HG02981 (cell line): ENCODE data around the gene LCN9.

ENCODE experiments used
- ATAC-seq: cut with Tn5 transposase; IDR thresholded peaks from one replicate; pipeline ENCODE4 v1.9.1; 2021; ENCODE audit warnings: mild to moderate bottlenecking, moderate library complexity; ENCODE audit not compliant: unreplicated experiment

Gene LCN9

DNA sequence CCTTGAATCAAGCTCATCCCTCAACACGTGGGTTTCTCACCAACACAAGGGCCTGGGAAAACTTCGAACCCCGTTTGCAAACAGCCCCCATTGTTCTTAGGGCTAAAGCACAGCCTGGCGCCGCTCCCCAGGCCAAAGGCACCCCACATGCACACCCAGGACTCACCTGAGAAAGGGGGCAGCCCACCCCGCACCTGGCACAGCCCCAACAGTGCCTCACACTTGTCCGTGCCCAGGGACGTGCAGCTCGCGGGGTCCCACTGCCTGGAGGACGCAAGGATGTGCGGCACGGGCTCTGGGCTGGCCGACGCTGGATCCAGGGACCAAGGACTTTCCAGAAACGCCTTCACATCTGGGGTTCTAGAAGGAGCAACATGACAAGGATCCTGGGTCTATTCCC is 33.3 kb downstream of the LCN9 start:
- ATAC-seq = no peak

DNA sequence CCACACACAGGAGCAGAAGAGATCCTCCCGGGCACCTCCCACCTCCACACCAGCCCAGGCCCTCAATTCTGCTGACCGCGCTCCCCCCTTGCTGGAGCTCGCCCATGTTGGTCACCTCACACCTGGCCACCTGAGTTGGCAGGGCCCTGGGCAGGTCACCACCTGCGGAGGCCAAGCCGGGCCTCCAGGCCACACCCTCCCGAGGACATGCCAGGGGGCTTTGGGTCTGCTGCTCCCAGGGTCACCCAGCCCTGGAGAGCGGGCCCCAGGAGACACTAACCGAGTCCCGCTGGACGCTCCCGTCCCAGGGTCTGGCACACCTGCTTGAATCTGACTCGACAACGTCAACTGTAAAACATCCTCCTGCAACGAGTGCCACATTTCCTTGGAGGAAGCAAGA is 34.1 kb downstream of the LCN9 start:
- no peak for ATAC-seq

DNA sequence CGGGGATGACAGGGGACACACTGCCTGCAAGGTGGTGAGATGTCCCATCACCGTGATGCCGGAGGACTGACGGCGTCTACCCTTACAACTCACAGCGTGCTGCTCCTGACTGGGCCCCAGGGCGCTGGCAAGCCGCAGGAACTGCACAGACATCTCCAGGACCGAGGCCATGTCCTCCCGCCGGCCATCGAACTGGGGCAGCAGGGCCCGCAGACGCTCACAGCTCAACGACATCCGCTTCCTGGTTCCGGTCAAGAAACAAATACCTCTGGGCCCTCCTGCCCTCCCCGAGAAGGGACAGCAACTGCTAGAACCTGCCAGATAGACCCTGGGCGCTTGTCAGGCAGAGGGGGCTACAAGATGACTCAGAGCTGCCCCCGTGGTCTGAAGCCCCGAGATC is 35.1 kb downstream of the LCN9 start:
- ATAC-seq = no peak

DNA sequence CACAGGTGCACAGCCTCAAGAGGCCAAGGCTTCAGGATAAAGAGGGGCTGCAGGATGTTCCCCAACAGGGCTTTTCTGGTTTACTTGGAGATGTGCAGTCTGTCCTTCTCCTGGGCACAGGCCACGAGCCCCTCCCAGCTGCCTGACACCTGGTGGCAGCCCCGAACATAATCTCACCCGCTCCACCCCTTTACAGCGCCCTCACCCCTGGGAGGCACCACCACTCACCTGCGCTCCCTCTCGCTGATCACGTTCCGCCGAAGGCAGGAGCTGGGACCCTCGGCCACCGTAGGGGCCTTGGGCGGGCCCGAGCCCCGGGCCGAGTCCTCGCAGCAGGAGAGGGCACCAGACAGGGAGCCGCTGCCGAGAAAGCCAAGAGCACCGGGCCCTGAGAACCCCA is 35.7 kb downstream of the LCN9 start:
- ATAC-seq = no peak

DNA sequence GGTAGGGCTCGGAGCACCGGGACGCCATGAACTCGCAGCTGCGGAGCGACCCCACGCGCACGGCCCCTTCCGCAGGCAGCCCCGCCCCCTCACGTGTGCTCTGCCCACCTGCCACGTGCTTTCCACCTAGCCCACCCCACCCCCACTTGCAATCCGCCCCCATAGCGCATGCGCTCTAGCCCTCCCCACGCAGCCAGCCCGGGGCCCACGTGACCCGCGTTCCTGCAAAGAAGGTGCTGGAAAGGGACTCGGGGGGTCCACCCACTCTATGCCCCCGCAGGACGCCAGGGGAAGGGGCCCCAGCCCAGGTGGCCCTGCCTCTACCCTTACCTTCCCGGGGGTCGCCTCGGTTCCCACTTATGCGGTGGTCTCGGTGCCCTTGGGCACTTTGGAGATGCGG is 36.3 kb downstream of the LCN9 start, which contains the start of gene SOHLH1:
TSS of gene SOHLH1 (minus strand) at position 42 of the 400 bp plus-strand sequence. CDS start at position 28, 14 bp downstream.
- no peak for ATAC-seq

DNA sequence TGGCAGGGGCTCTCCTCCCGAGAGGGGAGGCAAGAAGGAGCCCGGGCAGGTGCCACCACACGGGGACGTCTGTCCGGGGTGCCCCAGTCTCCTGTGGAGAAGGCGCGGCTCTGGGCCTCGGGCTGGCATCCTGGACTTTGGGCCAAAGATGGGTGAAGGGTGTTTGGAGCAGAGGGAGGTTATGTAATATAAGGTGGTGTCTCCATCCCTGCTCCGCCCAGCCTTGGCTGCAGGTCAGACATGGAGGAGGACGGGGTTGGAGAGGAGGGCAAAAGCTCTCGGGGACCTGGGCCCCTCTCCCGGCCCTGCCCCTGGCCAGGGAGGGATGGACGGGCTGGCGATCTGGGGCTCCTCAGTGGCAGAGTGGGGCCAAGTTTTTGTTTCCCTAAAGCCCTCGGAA is 37.4 kb downstream of the LCN9 start:
- no peak for ATAC-seq

DNA sequence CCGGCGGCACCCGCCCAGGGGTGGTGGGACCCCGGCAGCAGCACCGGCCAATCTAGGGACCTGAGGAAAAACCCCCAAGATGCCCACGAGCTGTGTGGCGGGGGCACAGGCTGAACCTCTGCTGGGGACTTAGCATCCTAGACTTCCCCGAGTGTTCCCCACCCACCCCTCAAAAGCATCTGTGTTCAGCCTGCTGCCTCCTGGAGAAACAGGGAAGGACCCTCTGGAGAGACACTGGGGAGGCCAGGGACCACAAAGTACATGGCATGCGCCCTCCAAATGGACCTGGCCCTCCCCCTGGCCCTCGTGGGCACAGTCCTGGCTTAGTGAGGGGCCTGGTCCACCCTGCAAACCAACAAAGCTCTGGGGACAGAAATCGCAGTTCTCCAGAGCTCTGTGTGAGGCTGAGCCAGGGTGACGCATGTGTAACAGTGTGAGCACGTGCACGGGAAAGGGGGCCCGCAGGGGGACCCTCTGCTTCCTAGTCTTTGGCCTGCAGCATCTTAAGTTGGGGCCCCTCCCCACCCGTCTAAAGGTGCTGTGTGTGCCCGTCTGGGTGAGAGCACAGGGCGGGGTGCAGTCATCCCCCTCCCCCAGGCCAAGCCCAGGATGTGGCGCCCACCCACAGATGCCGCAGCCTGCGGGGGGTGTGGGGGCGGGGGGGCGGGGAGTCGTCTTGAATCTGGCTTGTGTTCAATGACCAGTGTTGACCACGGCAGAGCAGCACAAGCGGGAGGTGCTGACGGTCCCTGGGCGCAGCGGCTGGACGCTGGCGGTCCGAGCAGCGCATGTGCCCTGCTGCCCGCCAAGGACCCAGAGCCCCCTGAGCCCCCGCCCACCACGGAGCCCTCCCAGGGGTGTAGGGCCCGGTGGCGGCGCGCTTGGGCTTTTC is 38.2 kb downstream of the LCN9 start:
- no peak for ATAC-seq

DNA sequence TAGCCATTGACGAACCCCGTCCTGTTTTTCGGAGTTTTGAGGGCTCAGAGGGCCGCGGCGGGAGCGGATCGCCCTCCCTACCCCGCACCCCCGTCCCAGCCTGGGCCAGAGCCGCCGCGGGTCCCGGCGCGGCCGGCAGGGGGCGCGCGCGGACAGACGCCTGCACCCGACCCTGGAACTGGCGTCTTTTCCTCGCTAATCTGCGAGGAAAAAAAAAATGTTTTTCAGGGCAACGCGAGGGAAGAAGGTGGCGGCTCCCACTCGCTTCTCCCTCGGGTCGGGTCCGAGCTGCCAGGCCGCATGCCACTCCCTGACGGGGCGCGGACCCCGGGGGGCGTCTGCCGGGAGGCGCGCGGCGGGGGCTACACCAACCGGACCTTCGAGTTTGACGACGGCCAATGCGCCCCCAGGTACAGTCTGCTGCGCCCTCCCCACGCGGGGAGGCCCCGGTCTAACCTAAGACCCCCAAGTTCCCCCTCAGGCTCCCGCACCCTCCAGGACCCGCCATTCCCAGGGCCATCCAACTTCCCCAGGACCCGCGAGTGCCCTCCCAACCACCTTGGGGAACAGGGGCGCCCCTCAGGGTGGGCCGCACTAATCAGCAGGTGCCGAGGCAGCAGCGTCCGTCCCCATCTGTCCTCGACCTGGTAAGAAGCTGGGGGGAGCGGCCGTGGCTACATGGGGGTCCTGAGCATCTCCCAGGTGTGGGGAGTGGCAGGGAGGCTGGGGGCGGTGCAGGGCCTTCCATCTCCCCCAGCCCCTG is 39.0 kb downstream of the LCN9 start, which contains the start of gene KCNT1:
TSS of gene KCNT1 (plus strand) at position 227 of the 763 bp plus-strand sequence. CDS start at position 301, 74 bp downstream.
- ATAC-seq = no peak

DNA sequence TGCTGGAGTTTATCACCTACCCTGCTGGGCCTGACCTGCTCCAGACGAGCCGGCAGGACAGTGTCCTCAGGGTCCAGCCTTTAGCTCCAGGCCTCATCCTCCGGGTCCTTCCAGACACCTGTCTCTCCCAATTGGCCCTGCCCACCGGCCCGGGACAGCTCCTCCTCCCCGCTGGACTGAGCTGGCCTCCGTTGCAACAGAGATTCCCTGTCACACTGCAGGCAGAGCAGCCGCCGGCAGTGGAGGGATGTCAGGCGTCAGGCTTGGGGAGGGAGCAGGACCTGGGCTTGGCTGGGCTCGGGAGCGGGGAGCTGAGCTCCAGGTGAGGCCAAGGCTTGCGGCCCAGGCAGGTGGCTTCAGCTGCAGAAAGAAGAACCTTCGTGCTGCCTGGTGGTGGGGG is 40.6 kb downstream of the LCN9 start:
- no peak for ATAC-seq

DNA sequence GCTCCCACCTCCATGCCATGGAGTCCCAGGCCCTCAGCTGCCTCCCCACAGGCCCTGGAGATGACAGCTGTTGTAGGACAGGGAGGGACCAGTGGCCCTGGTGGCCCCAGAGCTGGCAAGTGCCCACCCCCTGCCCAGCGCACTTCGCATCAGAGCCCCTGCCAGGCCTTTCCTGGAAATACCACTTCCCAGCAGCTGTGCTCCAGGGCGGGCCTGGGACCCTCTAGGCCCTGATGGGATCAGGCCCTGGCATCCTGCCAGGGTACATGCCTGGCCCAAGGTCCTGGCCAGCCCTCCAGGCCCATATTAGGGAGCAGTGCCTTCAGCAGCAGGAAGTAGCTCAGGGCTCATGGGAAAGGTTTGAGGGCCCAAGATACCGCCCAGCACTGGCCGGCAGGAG is 41.4 kb downstream of the LCN9 start:
- no peak for ATAC-seq

DNA sequence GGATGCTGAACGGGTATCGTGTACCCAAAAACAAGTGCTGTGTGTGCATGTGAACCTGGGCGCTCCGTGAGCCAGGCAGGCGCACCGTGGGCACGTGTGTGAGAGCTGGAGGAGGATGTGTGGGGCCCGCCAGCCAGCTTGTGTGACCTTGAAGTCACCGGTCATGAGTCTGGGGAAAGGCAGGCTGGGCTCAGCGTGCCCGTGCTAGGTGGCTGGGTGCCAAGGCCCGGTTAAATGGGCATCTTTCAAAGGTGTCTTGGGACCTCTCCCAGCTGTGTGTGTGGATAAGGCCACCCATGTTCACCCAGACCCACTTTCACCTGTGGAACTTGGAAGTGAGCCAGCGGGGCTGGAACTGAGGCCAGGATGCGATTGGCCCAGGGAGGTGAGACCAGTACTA is 42.3 kb downstream of the LCN9 start:
- ATAC-seq = no peak

DNA sequence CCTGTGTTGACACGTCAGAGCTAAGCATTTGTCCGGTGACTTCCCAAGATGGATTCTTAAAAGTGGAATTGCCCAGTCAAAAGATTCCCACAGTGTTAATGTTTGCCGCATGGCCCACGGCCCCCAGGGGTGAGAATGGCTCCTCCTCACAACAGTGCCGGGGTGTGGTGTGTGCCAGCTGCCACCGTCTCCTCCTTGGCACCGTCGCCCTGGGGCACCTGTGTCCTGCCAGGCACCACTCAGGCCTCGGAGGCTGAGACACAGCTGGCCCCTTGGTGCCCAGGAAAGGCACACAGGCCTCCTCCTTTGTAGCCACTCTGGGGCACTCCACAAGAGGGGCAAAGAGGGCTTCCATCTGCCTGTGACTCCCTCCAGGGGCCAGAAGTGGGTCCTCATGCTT is 43.2 kb downstream of the LCN9 start:
- no peak for ATAC-seq

DNA sequence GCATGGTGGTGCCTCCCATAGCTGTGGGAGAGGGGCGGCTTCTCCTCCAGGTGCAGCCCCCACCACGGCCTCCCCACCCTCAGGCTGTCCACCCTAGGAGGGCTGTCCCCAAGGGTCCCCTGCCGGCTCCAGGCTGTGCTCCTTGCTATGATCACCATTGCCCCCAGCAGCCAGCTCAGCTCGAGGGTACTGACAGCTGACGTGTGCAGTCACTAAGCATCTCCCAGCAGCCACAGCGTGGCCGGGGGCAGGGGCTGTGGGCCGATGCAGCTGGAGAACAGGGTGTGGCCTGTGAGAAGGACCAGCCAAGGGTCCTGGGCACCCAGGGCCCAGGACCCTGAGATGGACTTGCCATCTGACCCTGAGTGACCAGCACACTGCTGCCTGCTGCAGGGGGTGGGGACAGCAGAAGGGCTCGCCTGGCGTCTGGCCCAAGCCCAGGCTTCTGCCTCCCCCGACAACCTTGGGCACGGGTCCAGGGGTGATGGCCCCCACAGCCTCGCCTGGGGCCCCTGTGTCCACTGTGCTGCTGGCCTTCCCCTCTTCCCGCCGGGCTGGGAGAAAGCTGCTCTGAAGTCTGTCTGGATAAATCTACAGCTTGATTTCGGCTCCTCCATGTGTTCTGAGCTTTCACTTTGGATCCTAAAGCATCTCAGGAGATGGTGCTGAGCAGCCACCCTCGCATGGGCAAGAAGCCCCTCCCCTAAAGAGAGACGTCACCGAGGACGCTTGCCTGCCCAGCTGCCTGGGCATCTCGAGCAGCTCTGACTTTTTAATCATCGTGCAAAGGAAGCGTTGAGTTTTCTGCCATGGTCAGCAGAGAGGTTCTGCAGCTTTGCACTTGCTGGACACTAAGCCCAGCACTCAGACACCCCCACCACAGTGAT is 44.4 kb downstream of the LCN9 start:
- ATAC-seq = no peak

DNA sequence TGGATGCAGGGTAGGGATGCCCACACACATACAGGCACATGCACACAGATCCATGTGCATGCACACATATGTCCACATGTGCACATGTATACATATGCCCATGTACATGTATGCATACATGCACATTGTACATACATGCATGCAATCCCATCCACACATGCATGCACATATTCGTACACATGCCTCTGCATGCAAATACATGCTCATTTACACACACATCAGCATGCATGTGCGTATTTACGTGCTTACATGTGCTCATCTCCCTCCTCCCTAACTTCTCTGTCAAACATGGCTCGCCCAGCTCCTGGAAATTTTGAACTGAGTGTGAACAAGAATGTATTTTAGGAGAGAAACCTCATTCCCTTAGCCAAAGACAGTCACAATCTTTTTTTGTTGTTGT is 45.1 kb downstream of the LCN9 start:
- no peak for ATAC-seq

DNA sequence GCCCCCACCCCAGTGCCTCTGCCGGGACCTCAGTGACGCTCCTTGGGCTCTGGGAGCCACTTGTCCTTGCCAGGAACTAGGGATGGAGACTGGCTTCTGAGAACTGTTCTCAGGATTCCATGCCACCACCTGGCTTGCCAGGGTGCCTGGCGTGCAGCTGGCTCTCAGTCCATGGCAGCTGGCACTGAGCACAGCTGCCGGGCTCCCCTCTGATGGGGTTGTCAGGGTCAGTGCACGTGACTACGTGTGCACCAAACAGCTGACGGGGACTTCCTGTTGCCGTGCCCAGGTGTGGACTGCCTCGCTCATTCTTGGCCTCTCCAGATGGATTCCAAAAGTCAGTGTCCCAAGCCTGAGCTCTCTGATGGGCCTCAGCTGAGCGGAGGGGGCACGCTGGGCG is 48.3 kb downstream of the LCN9 start:
- ATAC-seq = no peak

DNA sequence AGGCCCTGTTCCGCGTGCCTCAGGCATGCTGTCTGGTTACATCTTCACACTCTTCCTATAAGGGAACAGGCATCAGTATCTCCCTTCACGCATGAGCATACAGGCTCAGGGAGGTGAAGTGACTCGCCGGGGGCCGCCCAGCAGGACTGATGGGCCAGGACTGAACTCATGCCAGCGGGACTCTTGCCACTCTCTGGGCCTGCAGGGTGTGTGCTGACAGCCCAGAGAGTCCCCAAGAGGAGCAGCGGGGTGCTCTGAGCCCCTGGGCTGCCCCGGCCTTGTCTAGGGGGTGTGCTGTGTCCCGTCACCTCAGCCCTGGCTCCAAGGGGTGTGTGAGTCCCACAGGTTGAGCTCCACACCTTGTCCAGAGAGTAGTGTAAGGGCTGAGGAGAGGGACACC is 48.8 kb downstream of the LCN9 start:
- ATAC-seq = no peak

DNA sequence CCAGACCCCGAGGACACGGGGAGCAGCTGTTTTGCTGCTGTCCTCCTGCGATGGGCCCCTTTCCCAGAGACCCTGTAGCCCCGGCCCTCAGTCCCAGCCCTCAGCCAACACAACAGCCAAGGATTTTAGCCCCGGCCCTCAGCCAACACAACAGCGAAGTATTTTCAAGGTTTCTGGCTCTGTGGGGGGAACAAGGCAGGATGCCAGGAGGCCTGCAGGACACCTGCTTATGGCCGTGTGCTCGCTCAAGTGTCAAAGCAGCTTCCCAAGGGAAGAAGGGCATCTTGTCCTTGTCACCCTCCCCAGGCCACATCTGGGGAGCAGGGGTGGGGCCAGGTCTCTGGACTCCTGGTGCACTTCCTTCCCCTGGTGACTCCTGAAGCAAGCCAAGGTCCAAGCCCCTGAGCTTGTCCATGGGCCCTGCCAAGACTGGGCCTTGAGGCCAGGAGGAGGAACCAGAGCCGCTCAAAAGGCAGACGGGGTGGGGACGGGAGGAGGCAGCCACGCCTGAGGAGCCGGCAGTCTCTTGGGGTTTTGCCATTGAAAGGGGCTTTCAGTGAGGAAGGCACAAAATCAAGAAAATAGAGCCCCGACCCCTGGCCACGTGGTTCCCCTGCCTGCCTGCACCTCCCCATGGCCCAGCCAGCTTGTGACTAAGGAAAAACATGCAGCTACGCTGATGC is 49.6 kb downstream of the LCN9 start:
- no peak for ATAC-seq

DNA sequence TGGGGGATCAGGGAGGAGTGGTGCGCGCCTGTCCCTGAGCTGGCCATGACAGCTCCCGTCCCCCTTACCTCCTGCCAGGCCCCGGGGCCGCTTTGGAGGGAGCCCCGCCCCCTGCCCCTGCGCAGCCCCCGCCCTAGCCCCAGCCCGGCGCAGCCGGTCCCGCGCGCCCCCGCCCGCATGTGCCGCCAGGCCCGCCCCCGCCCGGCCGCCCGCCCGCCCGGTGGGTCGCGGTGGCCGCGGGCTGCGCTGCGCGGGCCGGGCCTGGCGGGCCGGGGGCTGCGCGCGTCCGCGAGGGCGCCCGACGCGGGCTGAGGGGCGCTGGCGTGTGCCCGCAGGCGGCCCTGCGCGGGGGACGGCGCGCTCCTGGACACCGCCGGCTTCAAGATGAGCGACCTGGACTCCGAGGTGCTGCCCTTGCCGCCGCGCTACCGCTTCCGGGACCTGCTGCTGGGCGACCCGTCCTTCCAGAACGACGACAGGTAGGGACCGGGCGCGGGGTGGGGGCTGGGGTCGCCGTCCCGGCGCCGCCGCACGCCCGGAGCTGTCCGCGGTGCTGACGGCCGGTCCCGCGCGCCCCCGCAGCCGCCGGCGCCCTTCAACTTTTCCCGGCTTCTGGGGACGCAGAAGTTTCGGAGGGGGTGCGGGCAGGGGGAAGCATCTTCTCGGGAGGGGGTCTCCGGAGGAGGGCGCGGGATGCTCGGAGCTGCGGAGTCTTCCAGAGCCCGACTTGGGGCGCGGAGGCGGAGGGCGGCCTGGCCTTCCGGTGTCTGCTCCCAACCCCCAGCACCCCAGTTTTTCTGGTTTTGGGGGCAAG is 51.3 kb downstream of the LCN9 start:
- ATAC-seq = no peak

DNA sequence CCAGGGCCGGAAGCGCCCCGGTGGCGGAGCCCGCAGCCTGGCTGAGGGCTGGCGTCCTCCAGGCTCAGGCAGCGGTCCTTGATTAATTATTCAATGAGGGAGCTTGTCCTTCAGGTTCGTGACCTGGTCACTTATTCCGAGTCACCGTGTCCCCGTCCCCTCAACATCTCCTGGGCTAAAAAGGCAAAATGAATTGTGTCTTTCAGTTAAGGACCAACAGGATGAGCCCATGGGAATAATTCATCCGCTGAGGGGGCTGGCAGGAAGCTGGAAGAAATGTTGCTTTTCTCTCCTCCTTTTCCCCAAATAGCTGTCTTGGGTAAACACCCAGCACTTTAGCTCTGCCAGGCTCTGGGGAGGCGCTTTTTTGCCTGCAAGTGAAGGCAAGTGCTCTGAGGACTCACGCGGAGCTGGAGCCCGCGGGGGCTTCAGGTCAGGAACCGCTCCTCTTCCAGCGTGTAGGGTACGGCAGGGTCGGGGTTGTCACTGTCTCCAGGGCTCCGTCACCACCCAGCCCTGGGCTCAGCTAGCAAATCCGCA is 52.0 kb downstream of the LCN9 start:
- no peak for ATAC-seq
